Type B pancreatic cell (in vitro differentiated cells): ENCODE data around the gene MYBBP1A. TPM values are rescaled to one million over a fixed set of nuclear protein-coding genes. Genes with fewer than 3 reads are reported as not detected.
"Not testable (repeated sequence)": the region's sequence is repeated elsewhere in the genome, so short reads cannot be mapped to it uniquely, and the experiment has no call there.

Source experiments
- DNase-seq: peaks from one replicate; pipeline ENCODE4 v3.0.0; 2021; ENCODE audit warnings: mixed read lengths; ENCODE audit not compliant: unreplicated experiment; ENCODE audit errors: extremely low spot score
- H3K27ac Mint-ChIP-seq: 2 replicates; pipeline ENCODE4 v1.8.0; 2021; ENCODE audit warnings: mild to moderate bottlenecking, mixed read lengths
- H3K27me3 Mint-ChIP-seq: 2 replicates; pipeline ENCODE4 v1.8.0; 2021; ENCODE audit warnings: mixed read lengths
- H3K36me3 Mint-ChIP-seq: 2 replicates; pipeline ENCODE4 v1.8.0; 2021; ENCODE audit warnings: mixed read lengths
- H3K4me1 Mint-ChIP-seq: one replicate; pipeline ENCODE4 v1.8.0; 2021; ENCODE audit warnings: mixed read lengths; ENCODE audit not compliant: unreplicated experiment
- H3K4me3 Mint-ChIP-seq: 2 replicates; pipeline ENCODE4 v1.8.0; 2021; ENCODE audit warnings: mild to moderate bottlenecking, mixed read lengths
- H3K9me3 Mint-ChIP-seq: 2 replicates; pipeline ENCODE4 v1.8.0; 2021; ENCODE audit warnings: mixed read lengths
- total RNA-seq: library from RNA; stranded (reverse); gene quantifications from 2 replicates; pipeline ENCODE4 v1.2.1, GENCODE V29; 2021; ENCODE audit warnings: low replicate concordance
- TF ChIP-seq, protein P1 (sequence below): fragments of 200-600 bp; sonication (generic); conservative IDR thresholded peaks from 2 replicates; pipeline ENCODE4 v1.5.0; 2021; ENCODE audit warnings: antibody characterized with exemption, mild to moderate bottlenecking

MYBBP1A gene
- total RNA-seq, 1 donor from 2014 or later, result 66.0 TPM

DNA sequence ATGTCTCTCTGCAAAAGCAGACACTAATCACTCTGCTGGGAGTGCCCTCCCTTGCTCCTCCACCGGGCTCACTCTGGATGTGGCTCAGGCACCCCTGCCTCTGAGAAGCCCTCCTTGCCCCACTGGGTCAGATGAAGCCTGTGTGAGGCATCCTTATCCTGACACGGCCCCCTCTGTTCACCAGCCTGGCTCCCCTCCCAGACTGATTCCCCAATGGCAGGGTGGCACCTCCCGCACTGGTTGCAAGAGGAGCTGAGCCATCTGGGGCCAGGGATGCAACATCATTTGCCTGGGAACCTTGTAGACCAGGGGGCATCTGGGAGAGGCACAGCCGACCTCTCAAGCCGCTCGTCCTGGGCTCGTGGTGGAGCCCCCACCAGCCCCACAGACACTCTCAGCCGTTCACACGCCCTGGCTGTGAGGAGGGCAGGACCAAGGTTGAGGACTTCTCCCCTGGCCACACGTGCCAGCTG is 35.8 kb upstream of the MYBBP1A start:
- Mint-ChIP-seq H3K9me3 (no peaks in the 10 kb centered on the region), H3K27me3 (peaks cover 6% of the 10 kb centered on the region), H3K36me3 (no peaks in the 10 kb centered on the region), H3K4me3 (no peak overlapping the region), H3K27ac (no peak overlapping the region), H3K4me1 (peaks cover 31% of the 10 kb centered on the region)
- DNase-seq, result no peak
- TF ChIP-seq, protein P1, sequence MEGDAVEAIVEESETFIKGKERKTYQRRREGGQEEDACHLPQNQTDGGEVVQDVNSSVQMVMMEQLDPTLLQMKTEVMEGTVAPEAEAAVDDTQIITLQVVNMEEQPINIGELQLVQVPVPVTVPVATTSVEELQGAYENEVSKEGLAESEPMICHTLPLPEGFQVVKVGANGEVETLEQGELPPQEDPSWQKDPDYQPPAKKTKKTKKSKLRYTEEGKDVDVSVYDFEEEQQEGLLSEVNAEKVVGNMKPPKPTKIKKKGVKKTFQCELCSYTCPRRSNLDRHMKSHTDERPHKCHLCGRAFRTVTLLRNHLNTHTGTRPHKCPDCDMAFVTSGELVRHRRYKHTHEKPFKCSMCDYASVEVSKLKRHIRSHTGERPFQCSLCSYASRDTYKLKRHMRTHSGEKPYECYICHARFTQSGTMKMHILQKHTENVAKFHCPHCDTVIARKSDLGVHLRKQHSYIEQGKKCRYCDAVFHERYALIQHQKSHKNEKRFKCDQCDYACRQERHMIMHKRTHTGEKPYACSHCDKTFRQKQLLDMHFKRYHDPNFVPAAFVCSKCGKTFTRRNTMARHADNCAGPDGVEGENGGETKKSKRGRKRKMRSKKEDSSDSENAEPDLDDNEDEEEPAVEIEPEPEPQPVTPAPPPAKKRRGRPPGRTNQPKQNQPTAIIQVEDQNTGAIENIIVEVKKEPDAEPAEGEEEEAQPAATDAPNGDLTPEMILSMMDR, result no peak

DNA sequence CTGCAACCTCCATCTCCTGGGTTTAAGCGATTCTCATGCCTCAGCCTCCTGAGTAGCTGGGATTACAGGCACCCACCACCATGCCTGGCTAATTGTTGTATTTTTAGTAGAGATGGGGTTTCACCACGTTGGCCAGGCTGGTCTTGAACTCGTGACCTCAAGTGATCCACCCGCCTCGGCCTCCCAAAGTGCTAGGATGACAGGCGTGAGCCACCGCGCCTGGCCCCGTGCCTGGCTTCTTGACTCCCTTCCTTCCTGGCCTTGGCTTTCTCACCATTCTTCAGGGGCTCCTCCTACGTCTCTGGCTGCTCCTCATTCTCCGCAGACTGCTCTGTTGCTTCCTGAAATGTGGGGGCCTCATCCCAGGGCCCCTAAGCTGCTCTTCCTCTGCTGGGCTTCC is 34.9 kb upstream of the MYBBP1A start:
- not testable (repeated sequence) for H3K4me3 Mint-ChIP-seq, H3K36me3 Mint-ChIP-seq, H3K9me3 Mint-ChIP-seq, DNase-seq
- Mint-ChIP-seq H3K27ac (peak overlapping the region; percentile 80), H3K27me3 (peaks cover 13% of the 10 kb centered on the region), H3K4me1 (peaks cover 36% of the 10 kb centered on the region)

DNA sequence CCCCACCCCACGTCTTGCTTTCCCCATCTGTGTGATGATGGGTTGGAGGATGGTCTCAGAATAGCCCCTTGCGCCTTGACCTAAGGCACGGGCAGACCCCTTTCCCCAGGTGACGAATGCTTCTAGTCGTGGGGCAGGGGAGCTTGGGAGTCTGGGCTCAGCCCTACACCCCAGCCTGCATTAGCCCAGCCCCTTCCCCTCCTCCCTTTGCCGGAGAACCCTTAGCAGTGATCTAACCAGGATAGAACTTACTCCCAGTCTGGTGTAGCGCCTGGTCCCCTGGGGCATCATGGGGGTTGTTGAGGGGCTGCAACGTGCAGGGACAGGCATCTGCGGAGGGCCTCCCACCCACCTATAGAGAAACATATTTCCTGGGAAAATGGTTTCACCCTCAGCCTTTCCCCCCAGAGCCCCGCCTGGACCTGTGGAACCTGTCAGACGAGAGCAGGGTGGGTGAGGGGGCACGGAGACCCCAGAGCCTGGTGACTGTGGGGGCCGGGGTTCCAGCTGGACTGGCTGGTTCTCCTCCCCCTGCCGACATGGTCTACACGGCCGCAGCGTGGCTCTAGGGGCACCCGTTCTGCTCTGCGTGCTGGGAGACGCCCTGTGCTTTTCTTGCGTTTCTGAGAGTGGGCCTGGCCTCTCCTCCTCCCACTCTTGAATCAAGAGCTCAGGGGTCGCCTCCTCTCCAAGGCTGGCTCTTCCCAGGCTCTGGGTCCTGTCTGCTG is 33.9 kb upstream of the MYBBP1A start:
- Mint-ChIP-seq H3K27me3 (peaks cover 14% of the 10 kb centered on the region), H3K4me1 (peaks cover 32% of the 10 kb centered on the region), H3K36me3 (no peaks in the 10 kb centered on the region), H3K27ac (no peak overlapping the region), H3K4me3 (no peak overlapping the region), H3K9me3 (no peaks in the 10 kb centered on the region)
- TF ChIP-seq, protein P1, result no peak
- no peak for DNase-seq

DNA sequence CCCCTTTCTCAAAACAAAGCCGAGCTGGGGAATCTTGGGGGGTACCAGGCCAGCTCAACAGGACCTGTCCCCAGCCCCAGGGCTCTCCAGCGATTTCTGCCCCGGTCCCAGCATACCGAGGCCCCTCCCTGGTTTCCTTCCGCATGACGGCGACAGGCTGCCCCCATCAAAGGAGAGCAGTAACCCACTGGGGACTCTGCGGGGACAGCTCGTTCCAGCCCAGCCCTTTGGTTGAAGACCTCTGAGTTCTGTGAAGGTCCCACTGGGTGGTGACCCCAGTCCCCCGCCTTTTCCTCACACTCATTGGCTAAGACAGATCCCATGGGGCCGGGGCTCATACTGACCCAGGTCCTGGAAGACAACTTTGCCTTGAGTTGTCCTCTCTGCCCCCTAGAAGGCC is 33.2 kb upstream of the MYBBP1A start:
- TF ChIP-seq, protein P1, result no peak

DNA sequence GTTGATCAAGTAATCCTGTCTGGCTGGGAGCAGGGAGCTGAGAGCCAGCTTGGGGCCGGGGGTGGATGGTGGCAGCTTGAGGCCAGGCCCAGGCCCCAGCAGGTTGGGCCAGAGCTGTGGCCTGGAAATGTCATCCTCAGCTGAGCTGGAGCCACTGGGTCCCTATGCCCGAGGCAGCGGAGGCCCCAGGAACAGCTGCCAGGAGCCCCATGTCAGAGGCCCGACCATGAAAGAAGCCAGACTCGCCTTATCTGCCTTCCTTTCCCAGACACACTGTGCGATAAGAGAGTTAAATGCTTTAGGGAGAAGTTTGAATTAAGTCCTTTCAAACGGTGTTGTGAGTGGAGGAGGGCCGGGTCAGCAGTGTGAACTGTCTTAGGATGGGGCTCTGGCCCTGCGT is 32.6 kb upstream of the MYBBP1A start:
- TF ChIP-seq, protein P1, result no peak
- Mint-ChIP-seq H3K36me3 (no peaks in the 10 kb centered on the region), H3K4me3 (peak overlapping the region; percentile 54), H3K27ac (peak overlapping the region; percentile 55), H3K9me3 (no peaks in the 10 kb centered on the region), H3K27me3 (peaks cover 23% of the 10 kb centered on the region), H3K4me1 (peaks cover 38% of the 10 kb centered on the region)
- DNase-seq, result no peak

More for the DNA sequence above, 33.2 kb upstream of the MYBBP1A start:
- no peaks in the 10 kb centered on the region for H3K9me3 Mint-ChIP-seq
- H3K4me1 Mint-ChIP-seq, result peaks cover 34% of the 10 kb centered on the region
- H3K27ac Mint-ChIP-seq, result peak overlapping the region; percentile 55
- H3K36me3 Mint-ChIP-seq, result no peaks in the 10 kb centered on the region
- H3K27me3 Mint-ChIP-seq, result peaks cover 20% of the 10 kb centered on the region
- peak overlapping the region; percentile 54 for H3K4me3 Mint-ChIP-seq
- no peak for DNase-seq

DNA sequence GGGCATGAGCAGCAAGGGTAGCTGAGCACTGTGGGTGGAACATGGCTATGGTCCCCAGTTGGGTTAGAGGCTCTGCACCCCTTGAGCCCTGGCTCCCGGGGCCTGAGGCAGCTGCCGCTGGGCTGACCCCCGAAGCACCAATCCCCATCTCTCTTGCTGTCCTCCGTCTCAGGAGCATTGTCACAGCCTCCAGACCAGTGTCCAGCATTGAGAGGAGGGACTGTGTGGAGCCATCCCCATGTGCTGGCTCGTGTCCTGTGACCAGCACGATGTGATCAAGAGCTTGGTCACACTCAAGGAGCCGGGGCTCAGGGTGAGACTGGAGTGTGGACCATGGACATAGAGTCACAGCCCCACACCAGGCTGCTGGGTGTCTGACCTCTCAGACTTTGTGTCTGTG is 32.0 kb upstream of the MYBBP1A start:
- Mint-ChIP-seq H3K27ac (peak overlapping the region; percentile 55), H3K4me1 (peaks cover 34% of the 10 kb centered on the region), H3K4me3 (peak overlapping the region; percentile 20), H3K36me3 (no peaks in the 10 kb centered on the region), H3K9me3 (no peaks in the 10 kb centered on the region), H3K27me3 (peaks cover 23% of the 10 kb centered on the region)
- TF ChIP-seq, protein P1, result no peak
- DNase-seq, result no peak
